Testis (tissue), 2 donors: ENCODE results near the gene SORD.
"Not testable (repeated sequence)": the region's sequence is repeated elsewhere in the genome, so short reads cannot be mapped to it uniquely, and the experiment has no call there.

Source experiments
- POLR2A ChIP-seq: fragments of 450-650 bp; IDR thresholded peaks from one replicate; pipeline ENCODE4 v1.6.1; 2017; ENCODE audit warnings: antibody characterized with exemption, mild to moderate bottlenecking, moderate library complexity
- TF ChIP-seq, protein P1 (sequence below), 3 experiments: fragments of 450-650 bp in 2 of 3; fragments of 200-600 bp in 1 of 3; sonication (generic) in 1 of 3; IDR thresholded peaks; one replicate each; pipeline ENCODE4 v1.5.1; 2016 to 2019; ENCODE audit warnings: antibody characterized with exemption in 3 of 3, mild to moderate bottlenecking in 2 of 3, moderate library complexity in 1 of 3

DNA sequence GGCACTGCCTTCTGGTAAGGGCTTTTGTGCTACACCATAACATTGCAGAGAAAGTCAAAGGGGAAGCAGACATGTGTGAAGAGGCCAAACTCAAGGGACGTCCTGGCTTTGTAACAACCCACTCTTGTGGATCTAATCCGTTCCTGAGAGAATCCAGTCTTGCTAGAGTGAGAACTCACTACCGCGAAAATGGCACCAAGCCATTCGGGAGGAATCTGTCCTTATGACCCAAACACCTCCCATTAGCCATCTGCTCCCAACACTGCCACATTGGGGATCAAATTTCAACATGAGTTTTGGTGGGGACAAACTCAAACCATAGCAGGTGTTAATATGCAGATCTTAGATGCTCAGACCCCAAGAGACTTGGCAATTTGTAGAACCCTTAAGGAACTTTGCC, 56.2 kb downstream of the SORD start:
- TF ChIP-seq, protein P1, sequence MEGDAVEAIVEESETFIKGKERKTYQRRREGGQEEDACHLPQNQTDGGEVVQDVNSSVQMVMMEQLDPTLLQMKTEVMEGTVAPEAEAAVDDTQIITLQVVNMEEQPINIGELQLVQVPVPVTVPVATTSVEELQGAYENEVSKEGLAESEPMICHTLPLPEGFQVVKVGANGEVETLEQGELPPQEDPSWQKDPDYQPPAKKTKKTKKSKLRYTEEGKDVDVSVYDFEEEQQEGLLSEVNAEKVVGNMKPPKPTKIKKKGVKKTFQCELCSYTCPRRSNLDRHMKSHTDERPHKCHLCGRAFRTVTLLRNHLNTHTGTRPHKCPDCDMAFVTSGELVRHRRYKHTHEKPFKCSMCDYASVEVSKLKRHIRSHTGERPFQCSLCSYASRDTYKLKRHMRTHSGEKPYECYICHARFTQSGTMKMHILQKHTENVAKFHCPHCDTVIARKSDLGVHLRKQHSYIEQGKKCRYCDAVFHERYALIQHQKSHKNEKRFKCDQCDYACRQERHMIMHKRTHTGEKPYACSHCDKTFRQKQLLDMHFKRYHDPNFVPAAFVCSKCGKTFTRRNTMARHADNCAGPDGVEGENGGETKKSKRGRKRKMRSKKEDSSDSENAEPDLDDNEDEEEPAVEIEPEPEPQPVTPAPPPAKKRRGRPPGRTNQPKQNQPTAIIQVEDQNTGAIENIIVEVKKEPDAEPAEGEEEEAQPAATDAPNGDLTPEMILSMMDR (IDR thresholded peaks at IDR 0.05), result not testable (repeated sequence)
- not testable (repeated sequence) for TF ChIP-seq POLR2A
